ENCODE data around the gene RAPGEF4.

The RAPGEF4 gene

DNA sequence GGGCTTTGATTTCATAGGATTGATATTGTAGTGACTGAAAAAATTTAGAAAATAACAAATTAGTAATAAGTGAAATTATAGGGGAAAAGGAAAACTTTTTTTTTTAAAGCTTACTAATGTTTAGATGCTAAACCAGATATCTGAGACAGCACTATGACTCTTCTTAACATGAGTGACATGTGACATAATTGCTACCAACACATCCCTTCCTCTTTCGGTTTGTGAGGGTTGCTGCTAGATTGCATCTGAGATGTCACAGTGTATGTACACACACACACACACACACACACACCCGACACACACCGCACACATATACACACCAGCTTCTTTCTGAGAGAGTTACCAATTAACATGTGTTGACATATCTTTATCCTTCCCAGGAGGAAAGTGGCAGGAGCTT, 18.0 kb downstream of the RAPGEF4 start:
- TF ChIP-seq, protein P1, sequence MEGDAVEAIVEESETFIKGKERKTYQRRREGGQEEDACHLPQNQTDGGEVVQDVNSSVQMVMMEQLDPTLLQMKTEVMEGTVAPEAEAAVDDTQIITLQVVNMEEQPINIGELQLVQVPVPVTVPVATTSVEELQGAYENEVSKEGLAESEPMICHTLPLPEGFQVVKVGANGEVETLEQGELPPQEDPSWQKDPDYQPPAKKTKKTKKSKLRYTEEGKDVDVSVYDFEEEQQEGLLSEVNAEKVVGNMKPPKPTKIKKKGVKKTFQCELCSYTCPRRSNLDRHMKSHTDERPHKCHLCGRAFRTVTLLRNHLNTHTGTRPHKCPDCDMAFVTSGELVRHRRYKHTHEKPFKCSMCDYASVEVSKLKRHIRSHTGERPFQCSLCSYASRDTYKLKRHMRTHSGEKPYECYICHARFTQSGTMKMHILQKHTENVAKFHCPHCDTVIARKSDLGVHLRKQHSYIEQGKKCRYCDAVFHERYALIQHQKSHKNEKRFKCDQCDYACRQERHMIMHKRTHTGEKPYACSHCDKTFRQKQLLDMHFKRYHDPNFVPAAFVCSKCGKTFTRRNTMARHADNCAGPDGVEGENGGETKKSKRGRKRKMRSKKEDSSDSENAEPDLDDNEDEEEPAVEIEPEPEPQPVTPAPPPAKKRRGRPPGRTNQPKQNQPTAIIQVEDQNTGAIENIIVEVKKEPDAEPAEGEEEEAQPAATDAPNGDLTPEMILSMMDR (IDR thresholded peaks at IDR 0.05; ENCODE audit: control insufficient read depth, extremely low read depth, insufficient read depth): no peak
- no peak overlapping the region for H3K4me3 ChIP-seq (ENCODE audit: low read depth, low read length)
- DNase-seq (ENCODE audit: low read depth): no peak

GRCh38 chr2:172759441-172759840, 23.8 kb downstream of the RAPGEF4 start:
- TF ChIP-seq, protein P1 (IDR thresholded peaks at IDR 0.05; ENCODE audit: control insufficient read depth, extremely low read depth, insufficient read depth): no peak
- no peak for DNase-seq (ENCODE audit: low read depth)
- no peak overlapping the region for H3K4me3 ChIP-seq (ENCODE audit: low read depth, low read length)

DNA sequence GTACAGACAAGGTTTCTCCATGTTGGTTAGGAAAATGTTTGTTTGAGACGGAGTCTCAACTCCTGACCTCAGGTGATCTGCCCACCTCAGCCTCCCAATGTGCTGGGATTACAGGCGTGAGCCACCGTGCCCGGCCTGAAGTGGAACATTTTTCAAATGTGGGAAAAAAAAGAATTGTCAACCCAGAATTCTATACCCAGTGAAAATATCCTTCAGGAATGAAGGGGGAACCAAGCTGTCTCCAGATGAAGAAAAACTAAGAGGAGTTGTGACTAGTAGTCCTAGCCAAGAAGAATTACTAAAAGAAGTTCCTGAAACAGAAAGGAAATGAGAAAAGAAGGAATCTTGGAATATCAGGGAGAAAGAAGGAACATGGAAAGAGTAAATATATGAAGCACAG, 25.7 kb downstream of the RAPGEF4 start:
- no peak overlapping the region for H3K4me3 ChIP-seq (ENCODE audit: low read depth, low read length)
- TF ChIP-seq, protein P1 (IDR thresholded peaks at IDR 0.05; ENCODE audit: control insufficient read depth, extremely low read depth, insufficient read depth): no peak
- no peak for DNase-seq (ENCODE audit: low read depth)

GRCh38 chr2:172762574-172762973, 26.9 kb downstream of the RAPGEF4 start:
- no peak for DNase-seq (ENCODE audit: low read depth)
- TF ChIP-seq, protein P1 (IDR thresholded peaks at IDR 0.05; ENCODE audit: control insufficient read depth, extremely low read depth, insufficient read depth): no peak
- H3K4me3 ChIP-seq (ENCODE audit: low read depth, low read length): no peak overlapping the region

DNA sequence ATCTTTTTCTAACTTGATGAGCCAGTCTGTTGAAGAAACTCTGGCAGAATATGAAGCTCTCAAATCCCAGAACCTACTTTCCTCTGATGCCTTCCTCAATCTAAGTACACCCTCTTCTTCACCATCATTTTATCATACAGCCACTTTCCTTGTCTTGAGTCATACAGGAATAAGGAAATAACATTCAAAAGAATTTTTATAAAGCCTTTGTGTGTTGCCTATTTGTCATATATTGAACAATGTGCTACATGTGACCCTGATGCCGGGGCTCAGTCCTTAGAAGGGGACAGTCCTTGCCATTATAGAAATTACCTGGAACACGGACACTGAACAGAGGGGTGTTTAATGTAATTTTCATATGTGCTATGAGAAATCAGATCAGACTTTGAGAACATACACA, 27.4 kb downstream of the RAPGEF4 start:
- TF ChIP-seq, protein P1 (IDR thresholded peaks at IDR 0.05; ENCODE audit: control insufficient read depth, extremely low read depth, insufficient read depth): no peak
- no peak overlapping the region for H3K4me3 ChIP-seq (ENCODE audit: low read depth, low read length)
- no peak for DNase-seq (ENCODE audit: low read depth)

- no peak overlapping the region for H3K4me3 ChIP-seq (ENCODE audit: low read depth, low read length)
- no peak for DNase-seq (ENCODE audit: low read depth)
- TF ChIP-seq, protein P1 (IDR thresholded peaks at IDR 0.05; ENCODE audit: control insufficient read depth, extremely low read depth, insufficient read depth): no peak
Measured at GRCh38 chr2:172765662-172766061, 30.0 kb downstream of the RAPGEF4 start.

DNA sequence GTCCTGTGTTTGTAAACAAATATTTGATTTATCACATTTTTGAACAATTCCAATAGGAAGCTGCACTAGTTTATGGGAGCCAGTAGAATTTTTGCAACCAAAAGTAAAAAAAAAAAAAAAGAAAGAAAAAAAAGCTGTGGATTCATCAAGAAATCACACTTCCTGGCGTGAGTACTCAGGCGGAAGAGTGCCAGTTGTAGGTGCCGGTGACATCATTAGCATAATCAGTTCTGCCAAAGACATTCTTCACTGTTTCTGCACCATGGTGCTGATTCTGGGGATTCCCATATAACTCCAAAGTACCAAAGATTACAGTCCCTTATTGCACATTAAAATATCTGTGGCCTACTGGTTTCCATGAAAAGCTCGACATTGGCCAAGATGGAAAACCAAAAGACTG, 32.8 kb downstream of the RAPGEF4 start:
- H3K4me3 ChIP-seq (ENCODE audit: low read depth, low read length): no peak overlapping the region
- no peak for DNase-seq (ENCODE audit: low read depth)
- TF ChIP-seq, protein P1 (IDR thresholded peaks at IDR 0.05; ENCODE audit: control insufficient read depth, extremely low read depth, insufficient read depth): no peak
